Immature natural killer cell (primary cell): ENCODE results near the gene TRIM41. TPM values are rescaled to one million over a fixed set of nuclear protein-coding genes. Genes with fewer than 3 reads are reported as not detected.
"Not testable (repeated sequence)": the region's sequence is repeated elsewhere in the genome, so short reads cannot be mapped to it uniquely, and the experiment has no call there.

Source experiments
- DNase-seq, 3 donors: peaks; one replicate each; pipeline ENCODE4 v3.0.0; 2022; ENCODE audit warnings: mixed read lengths in 1 of 3
- H3K27ac Mint-ChIP-seq, 6 donors: one replicate each; pipeline ENCODE4 v1.8.0; 2020; ENCODE audit warnings: mixed read lengths in 6 of 6, mild to moderate bottlenecking in 5 of 6, inconsistent platforms in 4 of 6, moderate library complexity in 3 of 6
- H3K27me3 Mint-ChIP-seq, 3 donors: one replicate each; pipeline ENCODE4 v1.8.0; 2020 to 2021; ENCODE audit warnings: low read depth in 3 of 3, mild to moderate bottlenecking in 3 of 3, mixed read lengths in 3 of 3, moderate library complexity in 3 of 3, inconsistent platforms in 1 of 3
- H3K36me3 Mint-ChIP-seq, 3 donors: one replicate each; pipeline ENCODE4 v1.8.0; 2020; ENCODE audit warnings: mixed read lengths in 3 of 3, inconsistent platforms in 2 of 3, mild to moderate bottlenecking in 2 of 3
- H3K4me1 Mint-ChIP-seq, 2 donors: one replicate each; pipeline ENCODE4 v1.8.0; 2020; ENCODE audit warnings: inconsistent platforms in 2 of 2, mild to moderate bottlenecking in 2 of 2, mixed read lengths in 2 of 2, moderate library complexity in 1 of 2
- H3K4me3 Mint-ChIP-seq, 5 donors: one replicate each; pipeline ENCODE4 v1.8.0; 2020; ENCODE audit warnings: mild to moderate bottlenecking in 5 of 5, mixed read lengths in 5 of 5, inconsistent platforms in 3 of 5, moderate library complexity in 3 of 5
- H3K9me3 Mint-ChIP-seq, 6 donors: one replicate each; pipeline ENCODE4 v1.8.0; 2020; ENCODE audit warnings: mild to moderate bottlenecking in 6 of 6, mixed read lengths in 6 of 6, inconsistent platforms in 4 of 6, moderate library complexity in 3 of 6
- polyA plus RNA-seq, 3 donors: library from polyadenylated mRNA; unstranded; fragments of 300-500 nt; fragmentation: Illumina TruSeq; gene quantifications; one replicate each; pipeline ENCODE4 v1.2.3, GENCODE V29; 2021

Gene TRIM41
- polyA plus RNA-seq, 3 donors from 2014 or later = 0.80 to 2.3 (median 1.7) TPM

DNA sequence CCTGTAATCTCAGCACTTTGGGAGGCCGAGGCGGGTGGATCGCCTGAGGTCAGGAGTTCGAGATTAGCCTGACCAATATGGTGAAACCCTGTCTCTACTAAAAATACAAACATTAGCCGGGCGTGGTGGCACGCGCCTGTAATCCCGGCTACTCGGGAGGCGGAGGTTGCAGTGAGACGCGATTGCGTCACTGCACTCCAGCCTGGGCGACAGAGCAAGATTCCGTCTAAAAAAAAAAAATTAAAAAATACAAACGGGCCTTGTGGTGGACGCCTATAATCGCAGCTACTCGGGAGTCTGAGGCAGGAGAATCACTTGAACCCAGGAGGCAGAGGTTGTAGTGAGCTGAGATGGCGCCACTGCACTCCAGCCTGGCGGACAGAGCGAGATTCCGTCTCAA is 14.1 kb upstream of the TRIM41 start:
- H3K36me3 Mint-ChIP-seq, H3K4me3 Mint-ChIP-seq: not testable (repeated sequence)
- H3K4me1 Mint-ChIP-seq = peaks cover 31 to 32% of the 10 kb centered on the region in 2 donors

DNA sequence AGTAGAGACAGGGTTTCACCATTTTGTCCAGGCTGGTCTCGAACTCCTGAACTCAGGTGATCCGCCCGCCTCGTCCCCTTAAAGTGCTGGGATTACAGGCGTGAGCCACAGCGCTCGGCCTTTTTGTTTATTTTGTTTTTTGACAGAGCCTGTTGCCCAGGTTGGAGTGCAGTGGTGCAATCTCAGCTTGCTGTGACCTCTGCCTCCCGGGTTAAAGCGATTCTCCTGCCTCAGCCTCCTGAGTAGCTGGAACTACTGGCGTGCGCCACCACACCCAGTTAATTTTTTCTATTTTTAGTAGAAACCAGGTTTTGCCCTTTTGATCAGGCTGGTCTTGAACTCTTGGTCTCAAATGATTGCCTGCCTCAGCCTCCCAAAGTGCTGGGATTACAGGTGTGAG is 12.9 kb upstream of the TRIM41 start:
- not testable (repeated sequence) for H3K36me3 Mint-ChIP-seq, H3K4me3 Mint-ChIP-seq, H3K9me3 Mint-ChIP-seq, DNase-seq, H3K27ac Mint-ChIP-seq
- H3K27me3 Mint-ChIP-seq = peaks cover 27 to 39% (median 34%) of the 10 kb centered on the region in 3 donors
- H3K4me1 Mint-ChIP-seq = peaks cover 28 to 32% of the 10 kb centered on the region in 2 donors

More for the DNA sequence above, 14.1 kb upstream of the TRIM41 start:
- H3K9me3 Mint-ChIP-seq, H3K27ac Mint-ChIP-seq, DNase-seq: not testable (repeated sequence)
- H3K27me3 Mint-ChIP-seq = peaks cover 27 to 36% (median 34%) of the 10 kb centered on the region in 3 donors

DNA sequence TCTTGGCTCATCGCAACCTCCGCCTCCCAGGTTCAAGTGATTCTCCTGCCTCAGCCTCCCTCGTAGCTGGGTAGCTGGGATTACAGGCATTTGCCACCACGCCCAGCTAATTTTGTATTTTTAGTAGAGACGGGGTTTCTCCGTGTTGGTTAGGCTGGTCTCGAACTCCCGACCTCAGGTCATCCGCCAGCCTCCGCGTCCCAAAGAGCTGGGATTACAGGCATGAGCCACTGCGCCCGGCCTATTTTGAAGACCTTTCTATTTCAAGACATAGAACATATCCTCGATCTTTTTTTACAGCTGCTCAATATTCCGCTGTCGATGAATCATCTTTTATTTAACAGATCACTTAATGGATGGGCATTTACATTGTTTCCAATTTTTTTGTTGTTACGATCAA is 12.4 kb upstream of the TRIM41 start:
- not testable (repeated sequence) for H3K36me3 Mint-ChIP-seq, H3K9me3 Mint-ChIP-seq, H3K4me3 Mint-ChIP-seq, DNase-seq, H3K27ac Mint-ChIP-seq
- peaks cover 25 to 27% of the 10 kb centered on the region in 2 donors for H3K4me1 Mint-ChIP-seq
- H3K27me3 Mint-ChIP-seq = peaks cover 25 to 36% (median 31%) of the 10 kb centered on the region in 3 donors

DNA sequence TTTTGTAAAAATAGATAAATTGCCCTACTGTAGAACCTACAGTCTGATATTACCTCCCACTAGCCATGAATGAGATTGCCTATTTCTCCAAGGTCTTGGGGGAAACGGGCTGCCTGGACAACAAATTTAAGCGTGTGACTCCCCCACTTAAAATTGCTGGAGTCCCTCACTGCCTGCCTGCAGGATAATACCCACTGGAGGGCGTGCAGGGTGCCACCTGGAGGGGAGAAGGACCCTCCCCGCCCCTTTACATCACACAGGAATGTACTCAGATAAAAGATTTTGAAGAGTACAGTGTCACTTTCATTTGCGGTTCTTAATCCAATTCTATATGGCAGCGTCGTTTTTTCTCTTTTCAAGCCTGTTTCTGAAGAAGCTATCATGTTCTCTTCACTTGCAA is 11.9 kb upstream of the TRIM41 start:
- Mint-ChIP-seq H3K36me3 (no peaks in the 10 kb centered on the region), H3K27me3 (peaks cover 20 to 31% (median 26%) of the 10 kb centered on the region in 3 donors), H3K4me3 (no peak overlapping the region), H3K27ac (no peak overlapping the region), H3K4me1 (peaks cover 21 to 25% of the 10 kb centered on the region in 2 donors), H3K9me3 (peaks cover 0 to 2% (median 0%) of the 10 kb centered on the region in 6 donors)
- no peak for DNase-seq

DNA sequence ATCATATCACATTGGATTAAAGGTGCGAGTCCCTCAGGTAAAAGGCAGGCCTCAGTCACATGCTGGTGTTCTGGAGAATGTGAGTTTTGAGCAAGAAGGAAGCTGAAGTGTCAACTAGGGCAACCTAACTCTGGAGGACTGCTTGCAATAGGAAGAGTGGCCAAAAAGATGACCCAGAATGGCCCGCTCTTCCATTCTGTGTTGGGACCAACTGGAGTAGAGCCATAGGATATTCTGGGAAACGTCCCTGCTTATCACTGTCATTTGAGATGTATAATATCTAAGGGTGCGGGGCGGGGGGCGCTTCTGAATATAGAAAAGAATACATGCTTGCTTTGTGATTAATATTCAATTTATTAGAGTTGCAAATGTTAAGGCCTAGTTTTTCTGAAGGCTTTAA is 11.0 kb upstream of the TRIM41 start:
- H3K27ac Mint-ChIP-seq = no peak overlapping the region
- no peaks in the 10 kb centered on the region for H3K36me3 Mint-ChIP-seq

DNA sequence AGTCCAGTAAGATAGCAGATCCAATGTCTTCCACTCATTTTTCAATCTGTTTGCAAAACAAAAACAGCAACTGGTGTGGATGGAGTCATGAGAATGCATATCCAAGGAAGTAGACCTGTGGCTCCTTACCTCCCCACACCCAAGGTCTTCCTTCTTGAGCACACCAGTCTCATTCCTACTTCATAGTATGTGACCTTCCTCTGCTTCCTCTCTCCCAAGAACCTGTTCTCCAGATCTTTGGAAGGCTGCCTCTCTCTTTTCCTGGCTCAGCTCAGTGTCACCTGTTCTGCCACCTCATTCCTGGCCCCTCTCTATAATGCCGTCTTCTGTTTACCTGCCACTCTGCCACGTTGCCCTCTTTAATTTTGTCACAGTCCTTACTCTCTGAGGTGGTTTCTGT is 10.1 kb upstream of the TRIM41 start:
- Mint-ChIP-seq H3K27me3 (peaks cover 10 to 24% (median 20%) of the 10 kb centered on the region in 3 donors), H3K4me3 (no peak overlapping the region), H3K9me3 (peaks cover 0 to 1% (median 0%) of the 10 kb centered on the region in 6 donors), H3K36me3 (no peaks in the 10 kb centered on the region), H3K27ac (no peak overlapping the region), H3K4me1 (peaks cover 22 to 23% of the 10 kb centered on the region in 2 donors)
- DNase-seq = no peak

More for the DNA sequence above, 11.0 kb upstream of the TRIM41 start:
- Mint-ChIP-seq H3K27me3 (peaks cover 12 to 24% (median 20%) of the 10 kb centered on the region in 3 donors), H3K4me1 (peaks cover 20 to 23% of the 10 kb centered on the region in 2 donors), H3K9me3 (no peaks in the 10 kb centered on the region), H3K4me3 (no peak overlapping the region)
- DNase-seq = no peak

DNA sequence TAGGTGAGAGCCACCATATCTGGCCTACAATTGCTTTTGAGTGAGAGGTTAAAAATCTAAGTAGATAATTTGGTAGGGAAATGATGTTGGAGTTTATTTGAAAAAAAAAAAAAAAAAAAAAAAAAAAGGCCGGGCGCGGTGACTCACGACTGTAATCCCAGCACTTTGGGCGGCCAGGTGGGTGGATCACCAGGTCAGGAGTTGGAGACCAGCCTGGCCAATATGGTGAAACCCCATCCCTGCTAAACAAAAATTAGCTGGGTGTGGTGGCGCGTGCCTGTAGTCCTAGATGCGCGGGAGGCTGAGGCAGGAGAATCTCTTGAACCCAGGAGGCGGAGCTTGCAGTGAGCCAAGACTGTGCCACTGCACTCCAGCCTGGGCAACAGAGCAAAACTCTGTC is 8.8 kb upstream of the TRIM41 start:
- not testable (repeated sequence) for H3K4me3 Mint-ChIP-seq, H3K27ac Mint-ChIP-seq, DNase-seq, H3K9me3 Mint-ChIP-seq, H3K36me3 Mint-ChIP-seq
- Mint-ChIP-seq H3K4me1 (peaks cover 26 to 29% of the 10 kb centered on the region in 2 donors), H3K27me3 (peaks cover 18 to 29% (median 25%) of the 10 kb centered on the region in 3 donors)

DNA sequence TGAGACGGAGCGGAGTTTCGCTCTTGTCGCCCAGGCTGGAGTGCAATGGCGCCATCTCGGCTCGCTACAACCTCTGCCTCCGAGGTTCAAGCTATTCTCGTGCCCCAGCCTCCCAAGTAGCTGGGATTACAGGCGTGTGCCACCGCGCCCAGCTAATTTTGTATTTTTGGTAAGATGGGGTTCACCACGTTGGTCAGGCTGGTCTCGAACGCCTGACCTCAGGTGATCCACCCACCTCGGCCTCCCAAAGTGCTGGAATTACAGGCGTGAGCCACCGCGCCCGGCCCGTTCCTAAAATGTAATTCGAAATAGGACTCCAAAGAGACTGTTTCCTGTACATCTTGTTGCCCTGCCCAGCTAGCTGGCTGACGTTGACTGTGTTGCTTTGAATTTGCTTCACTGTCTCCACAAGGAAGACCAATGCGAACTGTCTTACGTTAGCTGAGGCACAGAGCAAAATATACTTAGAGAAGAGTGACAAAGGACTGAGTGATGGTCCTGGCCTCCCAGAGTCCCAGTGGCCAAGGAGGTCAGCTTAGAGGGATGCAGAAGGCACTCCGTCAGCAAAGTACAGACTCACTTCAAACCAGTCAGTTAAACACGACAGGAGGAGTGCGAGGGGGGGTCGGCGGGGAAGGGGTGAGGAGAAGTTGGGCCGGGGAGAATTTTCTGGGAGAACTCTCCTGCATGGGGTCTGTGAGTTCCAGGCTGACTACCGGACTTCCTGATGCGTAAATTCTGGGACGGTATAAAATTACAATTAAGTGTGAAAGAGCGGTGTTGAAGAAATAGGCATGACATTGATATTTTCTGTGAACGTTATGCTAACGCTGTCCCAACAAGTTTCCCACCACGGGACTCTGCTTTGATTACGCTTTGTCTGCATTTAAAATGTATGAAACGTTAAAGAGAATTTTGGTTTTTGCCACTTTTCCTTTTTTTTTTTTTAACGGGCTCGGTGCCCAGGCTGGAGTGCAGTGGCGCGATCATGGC is 6.8 kb upstream of the TRIM41 start:
- H3K4me1 Mint-ChIP-seq = peaks cover 39% of the 10 kb centered on the region in 2 donors
- H3K4me3 Mint-ChIP-seq = peak overlapping the region; percentile 93 to 97 (median 96)
- peaks cover 0 to 7% (median 1%) of the 10 kb centered on the region in 6 donors for H3K9me3 Mint-ChIP-seq
- peak overlapping the region; percentile 80 to 97 (median 90) for H3K27ac Mint-ChIP-seq
- no peaks in the 10 kb centered on the region for H3K36me3 Mint-ChIP-seq
- peaks cover 27 to 45% (median 32%) of the 10 kb centered on the region in 3 donors for H3K27me3 Mint-ChIP-seq
- DNase-seq = peak in 1 of 3 donors; percentile 35

DNA sequence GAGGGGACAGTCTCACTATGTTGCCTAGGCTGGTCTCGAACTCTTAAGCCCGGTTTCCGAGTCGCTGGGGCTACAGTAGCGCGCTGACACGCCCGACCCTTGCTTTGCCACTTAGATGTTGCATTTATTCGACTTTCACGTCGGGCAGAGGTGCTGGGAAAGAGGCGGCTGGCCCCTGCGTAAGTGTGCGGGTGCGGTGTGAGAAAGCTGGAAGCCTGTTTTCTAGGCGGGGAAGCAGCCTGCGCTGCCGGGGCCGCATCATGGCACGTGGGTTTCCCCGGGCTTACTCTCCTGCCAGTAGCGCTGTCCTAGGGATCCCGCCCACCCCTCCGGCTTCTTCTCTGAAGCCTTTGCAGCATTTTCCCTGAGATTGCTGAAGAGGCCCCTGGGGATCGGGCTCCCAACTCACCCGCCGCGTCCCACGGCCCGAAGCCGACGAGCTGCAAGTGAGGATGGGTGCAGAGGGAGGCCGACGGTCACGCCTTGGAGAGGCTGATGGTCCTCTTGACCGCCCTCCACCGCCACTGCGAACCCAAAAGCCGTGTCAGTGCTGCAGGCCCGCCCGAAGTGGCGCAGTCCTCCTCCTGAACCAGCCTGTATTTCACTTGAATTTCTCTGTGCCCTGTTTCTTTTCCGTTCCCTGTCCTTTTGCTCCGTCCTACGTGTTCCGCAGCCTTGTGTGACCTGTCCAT is 5.8 kb upstream of the TRIM41 start:
- Mint-ChIP-seq H3K27ac (peak overlapping the region; percentile 90 to 98 (median 97)), H3K36me3 (no peaks in the 10 kb centered on the region), H3K9me3 (peaks cover 0 to 11% (median 4%) of the 10 kb centered on the region in 6 donors), H3K4me1 (peaks cover 48 to 49% of the 10 kb centered on the region in 2 donors), H3K4me3 (peak overlapping the region; percentile 93 to 97 (median 96)), H3K27me3 (peaks cover 37 to 55% (median 42%) of the 10 kb centered on the region in 3 donors)
- DNase-seq = peak; percentile 67 to 75 (median 72)

DNA sequence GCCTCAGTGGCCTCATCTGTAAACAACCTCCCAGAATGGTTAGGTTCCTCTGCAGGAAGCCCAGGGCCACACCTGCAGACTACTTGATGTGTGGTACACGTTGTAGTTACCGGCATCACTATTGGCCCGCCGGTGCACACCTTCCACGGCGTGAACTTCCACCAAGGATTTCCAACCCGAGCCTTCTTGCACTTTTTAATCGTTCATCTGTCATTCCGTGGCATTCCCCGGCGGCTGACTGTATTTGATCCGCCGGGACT is 5.3 kb upstream of the TRIM41 start:
- H3K4me3 Mint-ChIP-seq = peak overlapping the region; percentile 93 to 97 (median 96)
- peaks cover 52 to 54% of the 10 kb centered on the region in 2 donors for H3K4me1 Mint-ChIP-seq
- DNase-seq = no peak

DNA sequence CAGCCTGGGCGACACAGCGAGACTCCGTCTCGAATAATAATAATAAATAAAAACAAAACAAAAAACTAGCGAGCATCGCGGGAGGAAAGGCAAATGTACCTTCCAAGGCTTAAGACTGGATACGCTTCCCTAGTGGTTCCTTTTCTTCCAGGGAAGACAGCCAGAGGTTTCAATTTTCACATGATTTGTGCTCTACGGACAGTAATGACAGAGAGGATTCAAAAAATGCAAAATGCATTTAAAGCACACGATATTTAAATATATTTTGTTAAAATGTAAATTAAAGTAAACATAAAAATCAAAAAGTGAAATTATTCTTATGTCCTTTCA is 4.3 kb upstream of the TRIM41 start:
- H3K4me1 Mint-ChIP-seq = peaks cover 58 to 61% of the 10 kb centered on the region in 2 donors
- H3K36me3 Mint-ChIP-seq = no peaks in the 10 kb centered on the region
- peaks cover 49 to 63% (median 54%) of the 10 kb centered on the region in 3 donors for H3K27me3 Mint-ChIP-seq
- H3K9me3 Mint-ChIP-seq = peaks cover 0 to 13% (median 5%) of the 10 kb centered on the region in 6 donors
- H3K27ac Mint-ChIP-seq = peak overlapping the region in 5 of 6 donors; percentile 90 to 97 (median 97)
- DNase-seq = no peak
- H3K4me3 Mint-ChIP-seq = peak overlapping the region; percentile 93 to 97 (median 96)

More for the DNA sequence above, 5.3 kb upstream of the TRIM41 start:
- H3K9me3 Mint-ChIP-seq = peaks cover 0 to 13% (median 5%) of the 10 kb centered on the region in 6 donors
- H3K27me3 Mint-ChIP-seq = peaks cover 42 to 59% (median 47%) of the 10 kb centered on the region in 3 donors
- peak overlapping the region; percentile 90 to 98 (median 97) for H3K27ac Mint-ChIP-seq
- H3K36me3 Mint-ChIP-seq = no peaks in the 10 kb centered on the region

DNA sequence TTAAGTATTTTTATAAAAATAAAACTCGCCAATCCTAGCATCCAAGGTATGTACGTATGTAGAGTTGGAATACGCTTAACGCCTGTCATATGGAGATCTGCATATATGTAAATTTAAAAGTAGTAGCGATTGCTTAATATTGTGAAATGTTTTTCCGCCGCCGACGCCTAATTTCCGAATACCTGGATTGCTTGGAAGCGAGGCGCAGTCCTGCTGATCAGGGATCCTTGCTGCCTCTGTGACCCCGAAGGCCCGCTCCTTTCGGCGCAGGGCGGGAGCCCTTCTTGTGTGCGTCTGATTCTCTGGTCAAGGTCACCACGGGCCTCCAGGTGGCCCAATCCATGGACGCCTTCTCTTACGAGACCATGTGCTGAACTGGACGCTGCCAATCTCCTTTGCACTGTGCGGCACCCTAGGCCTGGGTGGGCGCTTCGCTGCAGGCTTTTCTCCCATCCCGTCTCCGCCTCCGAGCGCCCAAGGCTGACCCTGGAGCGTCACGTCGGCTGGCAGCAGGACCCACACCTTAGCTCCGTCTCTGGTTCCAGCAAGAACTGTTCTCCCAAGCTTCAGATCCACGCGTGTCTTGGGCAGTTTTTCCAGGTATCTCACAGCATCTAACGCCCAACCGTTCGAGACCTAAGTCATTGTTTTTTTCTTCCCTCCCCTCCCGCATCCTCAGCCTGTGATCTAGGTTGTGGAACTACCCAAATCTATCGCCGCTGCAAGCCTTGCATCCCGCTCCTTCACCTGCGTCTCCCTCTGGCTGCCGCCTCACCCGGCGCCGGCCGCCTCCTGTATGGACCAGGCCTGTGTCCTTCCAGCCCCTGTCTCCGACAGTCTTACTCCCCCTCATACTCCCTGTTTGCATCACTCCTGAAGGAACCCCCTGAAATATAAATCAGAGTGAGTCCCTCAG is 3.6 kb upstream of the TRIM41 start:
- no peaks in the 10 kb centered on the region for H3K36me3 Mint-ChIP-seq
- DNase-seq = no peak
- H3K9me3 Mint-ChIP-seq = peaks cover 0 to 13% (median 5%) of the 10 kb centered on the region in 6 donors
- H3K4me3 Mint-ChIP-seq = peak overlapping the region in 4 of 5 donors; percentile 35 to 55 (median 42)
- H3K4me1 Mint-ChIP-seq = peaks cover 65 to 69% of the 10 kb centered on the region in 2 donors
- H3K27me3 Mint-ChIP-seq = peaks cover 49 to 67% (median 56%) of the 10 kb centered on the region in 3 donors
- H3K27ac Mint-ChIP-seq = peak overlapping the region in 5 of 6 donors; percentile 12 to 100 (median 80)

DNA sequence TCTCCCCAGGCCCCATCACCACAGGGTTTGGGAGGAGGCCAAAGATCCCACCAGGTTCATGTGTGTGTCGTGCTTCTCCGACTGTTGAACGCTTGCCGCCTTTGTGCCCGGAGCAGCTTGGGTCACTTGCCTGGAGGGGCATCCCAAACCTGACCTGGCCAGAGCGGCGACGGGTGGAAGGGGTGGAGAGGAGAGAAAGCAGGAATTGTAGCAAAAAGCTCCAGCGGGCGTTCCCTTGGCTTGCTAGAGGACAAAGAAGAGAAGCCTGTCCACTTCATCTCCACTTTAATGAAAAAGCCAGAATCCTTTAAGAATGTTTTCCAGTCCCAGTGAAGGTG is 2.9 kb upstream of the TRIM41 start:
- no peak for DNase-seq
- peaks cover 70 to 75% of the 10 kb centered on the region in 2 donors for H3K4me1 Mint-ChIP-seq
- H3K27me3 Mint-ChIP-seq = peaks cover 49 to 66% (median 56%) of the 10 kb centered on the region in 3 donors
- H3K4me3 Mint-ChIP-seq = peak overlapping the region in 2 of 5 donors; percentile 25 to 38
- H3K36me3 Mint-ChIP-seq = no peaks in the 10 kb centered on the region
- H3K9me3 Mint-ChIP-seq = peaks cover 0 to 13% (median 5%) of the 10 kb centered on the region in 6 donors
- peak overlapping the region in 4 of 6 donors; percentile 36 to 100 (median 76) for H3K27ac Mint-ChIP-seq
